ENCODE results near the gene N4BP2L2.

N4BP2L2 gene

DNA sequence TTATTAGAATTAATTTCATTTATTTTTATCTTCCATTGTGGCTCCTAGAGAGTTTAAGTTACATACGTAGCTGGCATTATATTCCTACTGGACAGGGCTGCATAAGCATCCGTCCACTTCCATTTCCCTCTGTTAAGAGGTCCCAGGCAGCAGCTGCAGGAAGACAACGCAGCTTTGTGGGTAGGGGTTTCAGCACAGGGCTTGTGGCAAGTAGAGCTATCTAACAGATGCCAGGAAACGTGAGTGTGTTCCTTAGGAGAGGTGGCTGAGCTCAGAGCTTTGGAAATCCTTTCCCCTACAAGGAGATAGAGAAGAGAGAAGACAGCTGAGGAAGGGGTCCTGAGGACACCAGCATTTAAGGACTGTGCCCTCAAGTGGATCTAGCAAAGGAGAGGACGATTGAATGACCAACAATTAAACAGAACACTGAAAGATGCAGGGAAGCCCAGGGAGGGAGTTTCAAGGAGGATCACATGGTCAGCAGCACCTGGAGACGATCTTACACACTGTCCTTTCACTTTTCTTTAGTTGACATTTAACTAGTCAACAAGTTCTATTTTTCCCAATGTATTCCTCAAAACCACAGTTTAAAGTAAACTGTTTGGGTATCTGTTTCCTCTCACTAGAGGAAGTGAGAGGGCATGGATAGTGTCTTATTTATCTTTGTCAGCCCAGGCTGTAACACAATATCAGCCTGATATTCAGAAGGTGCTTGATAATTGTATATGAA is 108.4 kb downstream of the N4BP2L2 start:
- no peak overlapping the region; the same call in 1 of the 2 replicates for H3K4me3 ChIP-seq (ENCODE audit: low read length)
- no peak for TF ChIP-seq ZNF274 (IDR thresholded peaks at IDR 0.05; ENCODE audit: low read depth, low read length)

DNA sequence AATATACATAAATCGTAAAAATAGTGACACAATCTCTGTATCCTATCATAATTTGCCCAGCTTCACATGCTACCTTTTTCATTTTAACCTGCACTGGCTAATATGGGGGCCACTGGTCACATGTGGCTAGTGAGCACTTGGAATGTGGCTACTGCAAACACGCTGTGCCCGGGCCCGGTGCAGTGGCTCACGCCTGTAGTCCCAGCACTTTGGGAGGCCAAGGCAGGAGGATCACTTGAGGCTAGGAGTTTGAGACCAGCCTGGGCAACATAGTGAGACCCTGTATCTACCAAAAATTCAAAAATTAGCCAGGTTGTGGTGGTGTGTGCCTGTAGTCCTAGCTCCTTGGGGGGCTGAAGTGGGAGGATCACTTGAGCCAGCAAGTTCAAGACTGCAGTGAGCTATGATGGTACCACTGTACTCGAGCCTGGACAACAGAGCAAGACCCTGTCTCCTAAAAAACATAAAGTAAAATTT is 109.1 kb downstream of the N4BP2L2 start:
- no peak overlapping the region; the same call in 1 of the 2 replicates for H3K4me3 ChIP-seq (ENCODE audit: low read length)
- TF ChIP-seq ZNF274 (IDR thresholded peaks at IDR 0.05; ENCODE audit: low read depth, low read length), result no peak

DNA sequence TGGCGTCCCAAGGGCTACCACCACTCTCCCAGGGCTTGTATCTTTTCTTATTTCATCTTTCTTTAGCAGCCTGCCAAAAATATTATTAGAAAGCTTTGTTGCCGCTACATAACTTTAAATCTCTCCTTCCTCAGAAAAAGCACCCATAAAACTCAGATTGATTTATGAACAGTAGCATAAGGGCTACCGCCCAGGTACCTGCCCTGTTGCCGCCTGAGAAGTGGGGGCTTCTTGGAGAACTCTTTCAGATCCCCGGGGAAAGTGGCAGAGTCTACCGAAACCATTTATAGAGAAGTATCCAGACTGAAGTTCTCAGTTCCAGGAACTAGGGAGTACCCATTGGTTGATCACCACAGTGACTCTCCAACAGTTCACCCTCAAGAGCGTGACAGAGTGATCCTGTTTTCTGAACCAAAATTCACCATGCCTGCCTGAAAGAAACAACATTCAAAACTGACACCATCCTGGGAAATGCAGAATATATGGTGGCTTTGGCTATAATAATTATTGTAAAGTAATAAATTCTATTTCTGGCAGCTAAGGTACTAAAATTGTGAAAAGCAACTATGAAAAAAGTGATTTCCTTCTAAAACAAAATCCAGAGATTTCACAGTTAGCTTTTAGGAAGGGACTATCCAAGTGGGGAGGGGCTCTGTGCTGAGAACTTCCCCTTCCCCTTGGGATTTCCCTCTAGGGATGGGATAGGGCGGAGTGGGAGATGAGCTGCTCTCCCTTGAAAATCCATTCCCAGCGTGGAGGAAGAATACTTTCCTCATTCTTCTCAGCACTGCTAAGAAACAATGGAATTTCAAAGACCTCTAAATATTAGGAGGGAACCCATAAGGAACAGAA is 109.8 kb downstream of the N4BP2L2 start:
- H3K4me3 ChIP-seq (ENCODE audit: low read length), result peak overlapping the region; percentile 72

DNA sequence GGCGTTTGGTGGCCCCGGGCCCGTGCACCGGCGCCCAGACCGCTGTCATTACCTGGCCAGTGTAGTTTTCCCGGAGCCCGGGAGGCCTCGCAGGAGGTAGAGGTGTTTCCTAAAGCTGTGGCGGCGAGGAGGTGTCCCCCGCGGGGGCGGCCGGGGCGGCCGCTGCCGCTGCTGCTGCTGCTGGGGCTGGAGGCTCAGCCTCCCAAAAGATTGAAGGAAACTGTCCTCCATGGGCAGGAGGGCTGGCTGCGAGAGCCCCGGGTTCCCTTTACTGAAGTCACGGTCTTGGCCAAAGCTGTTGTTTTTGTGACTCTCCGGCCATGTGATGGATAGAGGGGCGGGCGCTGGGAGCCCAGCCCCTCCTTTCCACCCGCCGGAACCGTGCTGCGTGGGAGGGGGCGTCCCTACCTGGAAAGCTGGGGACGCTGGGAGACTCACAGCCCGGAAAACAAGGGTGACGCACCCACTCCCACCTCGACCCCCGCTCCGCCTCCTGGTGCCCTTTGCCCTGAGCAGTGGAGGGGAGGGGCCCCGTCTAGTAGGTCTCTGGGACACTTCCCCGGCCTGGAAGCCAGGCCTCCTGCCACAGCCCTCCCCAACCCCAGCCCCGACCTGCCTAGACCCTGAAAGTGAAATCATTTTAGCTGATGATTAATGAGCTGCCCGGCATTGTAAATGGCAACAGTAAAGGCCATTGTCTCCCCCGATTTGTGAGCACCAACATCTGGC is 110.6 kb downstream of the N4BP2L2 start, which contains the start of gene N4BP2L1:
N4BP2L1 (minus strand) TSS at position 279 of the 729 bp plus-strand sequence; CDS start at position 231, 48 bp downstream.
- peak within 1 kb of the TSS; percentile 72 for H3K4me3 ChIP-seq (ENCODE audit: low read length)
- no peak for TF ChIP-seq ZNF274 (IDR thresholded peaks at IDR 0.05; ENCODE audit: low read depth, low read length)

More for the DNA sequence above, 109.8 kb downstream of the N4BP2L2 start:
- TF ChIP-seq ZNF274 (IDR thresholded peaks at IDR 0.05; ENCODE audit: low read depth, low read length), result no peak

DNA sequence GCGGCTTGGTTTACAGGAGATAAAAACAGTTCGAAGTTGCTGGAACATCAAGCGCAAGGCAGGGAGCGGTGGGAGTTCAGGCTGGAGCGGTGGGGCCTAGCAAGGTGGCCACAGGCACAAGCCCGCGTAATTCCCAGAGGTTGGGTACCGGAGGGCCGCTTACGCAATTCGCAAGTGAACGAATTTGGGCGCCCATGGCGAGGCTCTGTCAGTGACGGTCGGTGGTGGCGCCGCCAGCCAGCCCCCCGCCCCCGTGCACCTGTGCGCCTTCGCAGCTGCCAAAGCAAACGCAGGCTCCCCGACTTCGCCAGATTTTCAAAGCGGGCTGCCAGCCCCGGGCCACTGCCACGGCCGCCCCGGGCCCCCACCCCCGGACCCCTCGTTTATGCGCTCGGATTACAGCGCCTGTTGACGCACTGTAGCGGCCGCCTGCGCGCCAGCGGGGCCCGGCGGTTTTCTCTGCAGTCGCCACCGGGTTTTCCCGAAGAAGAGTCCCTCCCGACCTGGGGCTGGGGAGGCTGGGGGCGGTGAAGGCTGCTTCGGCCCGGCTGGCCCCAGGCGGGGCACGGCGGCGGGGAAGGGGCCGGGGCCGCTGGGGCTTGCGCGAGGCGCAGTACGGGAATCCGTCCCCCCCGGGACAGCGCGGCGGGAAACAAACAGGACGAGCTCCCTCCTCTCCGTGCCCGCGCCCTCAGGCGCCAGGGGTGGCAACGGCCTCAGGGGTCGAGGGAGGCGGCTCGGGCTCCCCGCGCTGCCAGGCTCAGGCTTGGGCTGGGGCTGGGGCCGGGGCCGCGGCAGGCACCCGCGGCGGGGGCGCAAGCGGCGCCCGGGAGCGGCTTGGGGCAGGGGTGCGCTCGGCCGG is 111.4 kb downstream of the N4BP2L2 start:
- TF ChIP-seq ZNF274 (IDR thresholded peaks at IDR 0.05; ENCODE audit: low read depth, low read length), result no peak
- peak overlapping the region; percentile 72 for H3K4me3 ChIP-seq (ENCODE audit: low read length)

DNA sequence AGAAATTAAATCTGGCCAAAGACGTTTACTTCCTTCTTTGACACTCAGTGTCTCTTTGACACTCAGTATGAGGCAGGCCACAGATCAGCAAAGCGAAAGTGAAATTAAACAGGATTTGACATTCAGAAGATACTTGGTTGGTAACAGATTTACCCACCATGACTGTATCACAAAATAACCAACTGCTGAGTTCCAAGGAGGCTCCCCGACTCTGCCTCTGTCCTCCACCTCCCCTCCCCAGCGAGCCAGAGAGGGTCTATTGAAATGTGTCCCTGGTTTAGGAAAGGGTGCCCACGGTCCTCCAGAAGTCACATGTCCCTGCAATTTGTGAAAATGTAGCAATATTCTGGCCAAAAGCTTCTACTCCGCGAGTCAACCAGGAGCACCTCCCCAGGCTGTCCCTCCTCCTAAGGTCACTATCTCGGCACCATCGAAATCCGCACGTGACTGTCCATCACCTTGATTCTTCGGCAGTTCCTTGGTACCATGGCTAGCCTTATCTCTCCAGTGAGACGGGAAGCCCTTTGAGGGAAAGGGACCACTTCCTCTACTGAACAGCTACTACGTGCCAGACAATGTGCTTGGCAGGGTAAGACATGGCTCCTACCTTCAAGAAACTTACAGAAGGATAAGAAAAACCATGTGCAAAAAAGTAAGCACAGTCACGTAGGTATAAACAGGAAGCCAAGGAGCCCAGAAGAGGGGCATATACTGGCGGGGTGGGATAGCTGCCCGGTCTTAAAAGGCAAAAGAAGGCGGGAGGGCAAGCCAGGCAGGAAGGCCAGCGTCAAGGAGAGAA is 112.2 kb downstream of the N4BP2L2 start:
- TF ChIP-seq ZNF274 (IDR thresholded peaks at IDR 0.05; ENCODE audit: low read depth, low read length), result no peak
- H3K4me3 ChIP-seq (ENCODE audit: low read length), result peak overlapping the region; percentile 72

DNA sequence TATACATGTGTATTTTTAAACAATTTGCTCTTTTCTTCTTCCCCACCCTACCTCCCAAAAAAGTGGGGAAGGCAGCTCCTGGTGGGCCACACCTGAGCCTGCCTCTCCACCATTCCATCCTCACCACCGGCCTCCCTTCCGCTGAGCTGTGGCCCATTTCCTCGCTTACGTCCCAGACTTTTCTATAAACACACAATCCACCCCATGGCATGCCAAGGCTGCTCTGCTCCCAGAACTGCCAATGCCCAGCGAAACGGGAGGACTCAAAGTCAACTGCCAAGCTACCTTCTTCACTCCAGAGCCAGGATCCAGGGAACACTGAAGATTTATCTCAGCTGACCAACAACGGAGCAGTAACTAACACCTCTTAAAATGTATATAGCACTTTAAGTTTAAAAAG is 113.4 kb downstream of the N4BP2L2 start:
- TF ChIP-seq ZNF274 (IDR thresholded peaks at IDR 0.05; ENCODE audit: low read depth, low read length), result no peak
- no peak overlapping the region for H3K4me3 ChIP-seq (ENCODE audit: low read length)

DNA sequence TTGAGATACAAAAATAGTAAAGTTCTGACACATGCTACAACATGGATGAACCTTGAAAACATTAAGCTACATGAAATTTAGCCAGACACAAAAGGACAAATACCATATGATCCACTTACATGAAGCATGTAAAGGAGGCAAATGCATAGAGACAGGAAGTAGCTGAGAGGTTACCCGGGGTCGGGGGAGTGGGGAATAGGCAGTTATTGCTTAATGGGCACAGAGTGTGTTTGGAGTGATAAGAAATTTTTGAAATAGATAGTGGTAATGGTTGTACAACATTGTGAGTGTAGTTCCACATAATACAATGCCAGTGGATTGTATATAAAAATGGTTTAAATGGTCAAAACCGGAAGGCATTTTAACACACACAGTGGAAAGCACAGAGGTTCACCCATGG is 115.0 kb downstream of the N4BP2L2 start:
- no peak for TF ChIP-seq ZNF274 (IDR thresholded peaks at IDR 0.05; ENCODE audit: low read depth, low read length)
- no peak overlapping the region for H3K4me3 ChIP-seq (ENCODE audit: low read length)

DNA sequence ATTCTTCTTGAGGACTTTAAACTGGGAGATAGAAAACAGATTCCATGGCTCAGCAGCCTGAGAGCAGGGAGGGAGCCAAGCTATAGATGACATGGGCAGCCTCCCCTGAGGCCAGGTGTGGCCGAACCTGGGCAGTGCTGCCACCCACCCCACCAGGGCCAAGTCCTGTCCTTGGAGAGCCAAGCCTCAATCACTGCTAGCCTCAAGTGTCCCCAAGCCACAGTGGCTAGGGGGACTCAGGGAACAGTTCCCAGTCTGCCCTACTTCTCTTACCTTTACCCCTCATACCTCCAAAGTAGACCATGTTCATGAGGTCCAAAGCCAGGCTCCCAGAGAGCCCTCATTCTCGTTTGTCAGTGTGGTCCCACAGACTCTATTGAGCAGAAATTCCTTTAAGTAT is 118.7 kb downstream of the N4BP2L2 start:
- no peak for TF ChIP-seq ZNF274 (IDR thresholded peaks at IDR 0.05; ENCODE audit: low read depth, low read length)
- H3K4me3 ChIP-seq (ENCODE audit: low read length), result no peak overlapping the region

DNA sequence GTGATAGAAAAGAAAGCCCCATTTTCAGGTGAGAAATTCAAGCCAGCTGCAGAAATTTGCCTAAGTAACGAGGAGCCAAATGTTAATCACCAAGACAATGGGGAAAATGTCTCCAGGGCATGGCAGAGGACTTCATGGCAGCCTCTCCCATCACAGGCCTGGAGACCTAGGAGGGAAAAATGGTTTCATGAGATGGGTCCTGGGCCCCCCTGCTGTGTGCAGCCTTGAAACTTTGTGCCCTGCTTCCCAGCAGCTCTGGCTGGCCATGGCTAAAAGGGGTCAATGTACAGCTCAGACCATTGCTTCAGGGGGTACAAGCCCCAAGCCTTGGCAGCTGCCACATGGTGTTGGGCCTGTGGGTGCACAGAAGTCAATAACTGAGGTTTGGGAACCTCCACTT is 120.6 kb downstream of the N4BP2L2 start:
- no peak for TF ChIP-seq ZNF274 (IDR thresholded peaks at IDR 0.05; ENCODE audit: low read depth, low read length)
- H3K4me3 ChIP-seq (ENCODE audit: low read length), result no peak overlapping the region

DNA sequence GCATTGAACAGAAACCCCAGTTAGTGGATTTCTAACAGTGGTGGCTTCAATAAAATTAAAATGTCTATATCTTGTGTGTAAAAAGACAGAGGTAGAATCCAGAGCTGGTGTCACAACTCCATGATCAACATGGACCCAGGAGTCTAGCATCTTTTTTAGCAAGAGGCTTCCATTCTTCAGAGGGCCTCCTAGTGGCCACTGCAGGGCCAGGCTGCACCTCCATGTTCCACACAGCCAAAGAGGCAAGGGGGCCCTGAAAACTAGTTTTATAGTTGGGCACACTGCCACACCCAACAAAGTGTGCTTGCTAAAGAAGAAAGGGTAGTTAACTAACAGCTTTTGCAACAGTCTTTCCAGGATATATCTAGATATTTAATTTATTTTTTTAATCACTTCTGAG is 123.6 kb downstream of the N4BP2L2 start:
- no peak for TF ChIP-seq ZNF274 (IDR thresholded peaks at IDR 0.05; ENCODE audit: low read depth, low read length)
- H3K4me3 ChIP-seq (ENCODE audit: low read length), result no peak overlapping the region

DNA sequence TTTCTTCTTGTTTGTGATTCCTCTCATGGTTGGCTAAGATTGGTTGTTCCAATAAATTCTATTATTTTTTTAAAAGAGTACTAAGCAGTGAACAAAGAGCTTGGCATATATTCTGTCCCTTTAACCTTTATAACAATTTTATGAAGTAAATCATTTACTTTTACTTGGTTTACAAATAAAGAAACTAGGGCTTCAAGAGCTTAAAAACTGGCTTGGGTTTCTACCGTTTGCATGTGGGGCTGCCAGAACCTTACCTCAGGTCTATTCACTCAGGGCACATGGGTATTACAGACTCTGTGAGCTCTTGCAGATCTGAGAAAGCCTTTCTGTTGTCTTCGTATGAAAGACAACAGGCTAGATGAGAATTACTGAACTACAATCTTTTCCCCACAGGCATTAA is 124.0 kb downstream of the N4BP2L2 start:
- TF ChIP-seq ZNF274 (IDR thresholded peaks at IDR 0.05; ENCODE audit: low read depth, low read length), result no peak
- no peak overlapping the region for H3K4me3 ChIP-seq (ENCODE audit: low read length)
